GF-D8 (cell line): ENCODE results near the gene INPP5F.
"Not testable (repeated sequence)": the region's sequence is repeated elsewhere in the genome, so short reads cannot be mapped to it uniquely, and the experiment has no call there.

Experiments
- DNase-seq: peaks from one replicate; lab custom pipeline; 2025; lab: John Stamatoyannopoulos, UW

Gene INPP5F

DNA sequence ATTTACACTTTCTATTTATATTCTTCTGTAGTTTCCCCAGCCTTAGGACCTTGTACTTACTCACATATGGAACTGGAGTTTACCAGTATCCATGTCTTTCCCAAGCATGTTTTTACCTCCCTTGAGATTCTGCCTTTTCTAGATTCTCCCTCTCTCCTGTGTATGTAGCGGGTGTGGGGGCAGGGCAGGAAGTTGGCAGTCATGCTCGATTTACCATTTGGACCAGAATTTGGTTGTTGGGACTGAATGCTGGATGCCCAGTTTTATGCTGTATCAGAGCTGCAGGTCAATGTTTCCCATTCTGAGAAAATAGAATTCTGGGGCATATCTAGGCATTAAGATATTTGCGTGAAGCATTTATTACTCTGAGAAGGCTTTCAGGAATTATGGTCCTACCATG lies 14.2 kb downstream of the INPP5F start:
- no peak for DNase-seq

DNA sequence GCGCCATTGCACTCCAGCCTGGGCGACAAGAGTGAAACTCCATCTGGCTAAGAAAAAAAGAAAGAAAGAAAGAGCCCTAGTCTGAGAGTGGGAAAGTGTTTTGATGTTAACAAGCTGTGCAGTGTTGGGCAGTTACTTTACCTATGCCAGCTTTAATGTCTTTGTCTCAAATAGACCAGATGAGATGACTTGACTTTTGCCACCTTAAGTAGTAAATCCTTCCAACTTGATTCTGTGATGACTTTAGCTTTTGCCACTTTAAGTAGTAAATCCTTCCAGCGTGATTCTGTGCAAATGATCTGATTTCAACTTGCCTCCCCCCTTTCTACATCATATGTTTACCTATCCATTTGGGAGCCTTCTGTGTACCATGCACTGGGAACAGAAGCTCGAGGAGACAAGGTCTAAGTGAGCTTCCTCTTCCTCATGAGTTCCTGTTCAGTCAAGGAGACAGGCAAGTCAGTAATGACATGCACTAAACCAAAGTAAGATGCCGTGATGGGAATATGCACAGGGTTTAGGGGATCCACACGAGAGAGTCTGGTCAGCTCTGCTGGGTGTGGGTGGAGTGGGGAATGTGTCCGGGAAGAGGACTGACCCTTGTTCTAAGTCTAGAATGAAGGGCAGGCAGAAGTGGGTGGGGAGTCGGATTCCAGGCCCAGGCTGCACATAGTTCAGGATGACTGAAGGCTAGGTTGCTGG lies 17.2 kb downstream of the INPP5F start:
- no peak for DNase-seq

DNA sequence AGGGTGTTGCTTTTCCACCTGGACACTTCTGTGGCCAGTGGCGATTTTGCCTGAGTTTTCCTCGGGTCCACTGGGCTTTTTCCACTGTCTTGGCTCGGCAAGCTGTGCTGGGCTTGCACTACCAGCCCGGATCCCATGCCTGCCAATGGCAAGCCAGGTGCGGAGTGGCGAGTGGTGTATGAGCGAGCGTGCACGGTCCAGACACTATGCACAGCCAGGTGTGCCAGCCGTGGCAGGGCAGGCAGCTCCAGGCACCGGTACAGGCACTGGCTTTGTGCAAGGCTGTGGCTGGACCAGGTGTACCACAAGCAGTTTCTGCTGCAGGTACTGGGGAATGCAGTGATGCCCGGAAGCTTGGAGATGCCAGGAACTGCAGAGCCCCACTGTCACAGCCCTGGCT lies 22.1 kb downstream of the INPP5F start:
- DNase-seq, result no peak

DNA sequence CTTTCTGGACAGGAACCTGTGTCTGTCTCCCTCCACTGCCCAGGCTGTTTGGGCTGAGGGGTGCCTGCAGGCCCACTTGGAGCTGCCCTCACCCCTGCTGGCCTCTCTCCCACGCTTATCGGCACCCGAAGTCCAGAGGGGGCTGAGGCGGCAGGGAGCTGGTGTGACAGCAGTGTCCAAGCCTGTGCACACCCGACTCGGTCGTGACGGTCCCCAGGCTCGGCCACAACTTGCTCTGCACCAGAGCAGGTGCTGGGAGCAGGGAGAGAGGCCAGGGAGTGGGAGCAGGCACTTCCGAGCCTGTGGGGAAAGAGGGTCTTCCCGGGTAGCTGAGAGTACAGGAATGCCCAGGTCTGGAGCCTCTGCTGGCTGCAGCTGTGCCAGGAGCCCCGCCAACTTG lies 23.0 kb downstream of the INPP5F start:
- DNase-seq, result no peak

DNA sequence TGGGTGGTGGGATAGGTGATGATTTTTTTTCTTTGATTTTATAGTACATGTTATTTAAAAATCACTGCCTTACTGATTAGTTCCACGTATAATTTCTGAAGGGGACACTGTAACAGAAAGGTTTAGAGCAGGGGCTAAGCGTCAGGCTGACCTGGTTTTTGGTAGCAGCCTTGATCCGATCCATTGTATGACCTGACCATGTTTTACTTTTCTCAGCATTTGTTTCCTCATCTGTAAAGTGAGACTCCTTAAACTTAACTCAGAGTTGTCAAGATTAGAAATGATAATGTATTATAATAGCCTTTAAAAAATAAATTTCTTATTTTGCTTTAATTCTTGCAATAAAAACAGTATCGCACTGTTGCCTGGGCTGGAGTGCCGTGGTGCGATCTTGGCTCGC lies 23.6 kb downstream of the INPP5F start:
- DNase-seq, result no peak

DNA sequence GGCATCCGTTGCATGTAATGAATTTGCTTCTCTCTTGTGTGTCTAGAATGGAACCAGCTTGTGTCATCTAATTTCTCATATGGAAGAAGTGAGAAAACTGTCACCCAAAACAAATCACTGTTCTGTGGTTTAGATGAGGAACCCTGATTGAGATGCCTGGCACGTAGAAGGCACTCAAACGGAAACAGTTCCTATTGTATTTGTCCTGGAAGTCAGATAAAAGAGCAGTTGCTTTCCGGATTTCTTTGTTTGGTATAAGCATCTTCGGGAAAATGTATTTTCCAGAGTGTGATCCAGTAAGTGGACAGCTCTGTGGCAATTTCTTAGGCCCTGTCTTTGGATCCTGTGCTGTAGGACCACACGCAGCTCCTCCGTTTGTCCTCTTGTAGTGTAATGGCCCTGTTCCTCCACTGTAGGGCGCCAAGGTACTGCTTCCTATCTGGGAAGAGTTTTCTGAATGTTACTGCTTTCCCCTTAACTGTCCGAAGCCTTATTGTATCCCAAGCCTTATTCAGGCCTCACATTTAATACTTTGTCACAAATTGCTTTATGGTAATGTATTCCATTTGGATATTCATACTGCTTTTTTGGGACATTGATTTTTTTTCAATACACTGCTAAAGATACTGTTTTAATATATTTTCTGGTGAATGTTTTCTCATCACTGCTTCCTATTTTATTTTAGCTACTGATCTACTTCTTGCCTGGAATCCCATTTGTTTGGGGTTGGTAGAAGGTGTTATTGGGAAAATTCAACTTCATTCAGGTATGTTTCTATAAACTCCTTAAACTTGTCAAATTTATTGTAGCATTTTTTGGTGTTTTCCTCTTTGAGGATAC lies 24.8 kb downstream of the INPP5F start:
- peak; percentile 48 for DNase-seq

DNA sequence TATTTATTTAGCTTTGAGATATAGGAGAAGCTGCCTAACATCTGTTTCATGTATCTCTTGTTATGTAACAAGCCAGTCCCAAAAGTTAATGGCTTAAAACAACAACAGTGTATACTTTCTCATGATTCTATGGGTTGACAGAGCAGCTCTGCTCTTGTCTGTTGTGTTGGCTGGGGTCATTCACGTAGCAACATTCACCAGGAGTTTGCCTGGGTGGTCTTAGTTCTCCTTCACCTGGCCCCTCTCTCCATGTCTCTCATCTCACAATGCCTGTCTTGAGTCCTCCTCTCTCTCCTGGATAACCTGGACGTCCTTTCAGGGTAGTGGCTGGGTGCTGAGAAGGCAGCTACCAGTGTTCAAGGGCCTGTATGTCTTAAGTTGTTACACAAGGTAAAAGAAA lies 27.5 kb downstream of the INPP5F start:
- DNase-seq, result no peak

DNA sequence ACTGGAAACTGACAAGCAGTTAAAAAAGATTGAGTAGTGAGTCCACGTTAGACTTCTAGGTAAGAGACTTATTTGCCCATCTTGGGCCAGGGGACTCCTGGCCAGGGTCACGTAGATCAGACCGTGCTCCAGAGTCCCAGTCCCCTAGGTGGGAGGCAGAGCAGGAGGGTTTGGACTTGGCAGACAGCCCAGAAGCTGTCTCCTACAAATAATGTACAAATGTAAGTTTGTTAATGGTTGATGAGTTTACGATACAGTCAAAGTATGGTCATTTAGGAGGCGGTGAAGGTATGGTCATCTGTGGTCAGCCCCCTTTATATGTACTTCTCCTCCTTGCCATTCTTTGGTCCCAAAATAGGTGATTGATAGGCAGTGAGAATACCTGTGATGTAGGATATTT lies 28.2 kb downstream of the INPP5F start:
- no peak for DNase-seq

DNA sequence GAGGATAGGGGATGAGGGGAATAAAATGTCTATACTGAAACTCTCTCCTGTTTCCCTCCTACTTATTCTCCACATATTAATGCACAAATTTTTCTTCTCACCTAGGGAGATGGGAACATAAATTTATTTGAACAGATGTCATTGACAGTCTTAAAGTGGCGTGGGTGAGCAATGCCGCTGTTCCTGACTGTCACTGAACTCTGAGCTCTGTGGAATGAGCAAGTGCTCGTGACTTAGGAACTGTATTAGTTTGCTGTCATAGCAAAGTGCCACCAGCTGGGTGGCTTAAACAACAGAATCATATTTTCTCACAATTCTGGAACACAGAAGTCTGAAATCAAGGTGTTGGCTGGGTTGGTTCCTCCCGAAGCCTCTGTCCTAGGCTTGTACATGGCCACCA lies 29.1 kb downstream of the INPP5F start:
- DNase-seq, result no peak

DNA sequence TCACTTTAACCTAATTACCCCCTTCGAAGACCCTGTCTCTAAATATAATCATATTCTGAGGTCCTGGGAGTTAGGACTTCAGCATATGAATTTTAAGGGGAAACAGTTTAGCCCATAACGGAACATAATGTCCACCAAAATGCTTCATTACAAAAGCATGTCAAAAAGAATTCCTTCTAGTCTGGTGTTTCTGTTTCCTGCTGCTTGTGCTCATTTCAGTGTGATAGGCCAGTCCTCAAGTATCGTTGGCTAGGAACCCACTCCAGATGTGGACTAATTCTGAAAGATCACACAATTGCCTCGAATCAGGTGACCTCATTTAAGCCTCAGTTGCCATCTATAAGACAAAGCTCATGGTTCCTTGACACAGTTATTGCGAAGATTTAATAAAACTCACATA lies 29.6 kb downstream of the INPP5F start:
- no peak for DNase-seq

DNA sequence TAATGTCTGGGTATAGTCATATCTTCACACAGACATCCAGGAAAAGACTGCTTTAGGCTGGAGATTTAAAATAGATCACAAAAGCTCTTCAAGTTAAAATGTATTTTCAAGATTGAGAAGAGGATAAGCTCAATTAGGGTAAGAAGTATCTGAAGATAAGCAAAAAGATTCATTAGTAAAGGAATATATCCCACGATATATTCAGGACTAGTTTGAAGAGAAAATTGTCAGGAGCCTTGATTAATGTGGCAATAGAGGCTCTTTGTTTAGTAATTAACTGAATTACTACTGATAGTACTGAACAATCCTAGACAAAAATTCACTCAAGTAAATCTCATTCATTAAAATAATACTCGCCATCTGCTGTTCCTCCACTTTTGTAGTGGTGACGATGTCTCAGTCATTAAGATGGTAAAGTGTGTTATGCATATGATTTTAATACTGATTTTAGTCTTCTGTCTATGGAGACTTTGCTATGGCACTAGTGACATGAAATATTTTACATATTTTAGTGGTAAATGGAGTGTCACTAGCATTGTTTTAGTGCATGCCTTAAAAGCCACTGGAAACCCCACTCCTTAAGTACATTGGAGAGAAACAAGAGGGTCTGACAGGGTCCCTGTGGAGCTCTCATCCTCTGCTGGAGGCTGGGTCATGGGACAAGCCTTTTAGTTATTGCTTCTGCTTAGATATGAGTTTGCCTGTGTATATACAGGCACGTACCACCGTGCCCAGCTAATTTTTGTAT lies 32.8 kb downstream of the INPP5F start:
- DNase-seq, result no peak

DNA sequence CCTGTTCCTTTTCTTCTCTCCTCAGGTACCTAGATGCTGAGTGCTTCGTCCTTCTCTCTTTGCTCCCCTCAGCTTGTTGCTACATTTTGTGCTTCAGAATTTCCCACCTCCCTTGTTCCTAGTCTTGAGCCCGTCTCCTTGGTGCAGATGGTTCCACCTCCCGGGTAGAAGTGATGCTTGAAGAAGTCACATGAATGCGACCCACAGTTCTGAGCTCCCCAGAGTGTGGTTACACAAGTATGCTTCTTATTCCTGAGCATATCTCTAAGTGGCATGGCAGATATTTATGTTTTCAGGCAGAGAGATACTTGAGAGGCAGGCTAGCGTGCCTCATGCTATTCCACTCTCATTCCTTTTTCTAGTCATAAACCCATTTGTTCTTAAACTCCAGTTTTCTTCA lies 34.0 kb downstream of the INPP5F start:
- no peak for DNase-seq

DNA sequence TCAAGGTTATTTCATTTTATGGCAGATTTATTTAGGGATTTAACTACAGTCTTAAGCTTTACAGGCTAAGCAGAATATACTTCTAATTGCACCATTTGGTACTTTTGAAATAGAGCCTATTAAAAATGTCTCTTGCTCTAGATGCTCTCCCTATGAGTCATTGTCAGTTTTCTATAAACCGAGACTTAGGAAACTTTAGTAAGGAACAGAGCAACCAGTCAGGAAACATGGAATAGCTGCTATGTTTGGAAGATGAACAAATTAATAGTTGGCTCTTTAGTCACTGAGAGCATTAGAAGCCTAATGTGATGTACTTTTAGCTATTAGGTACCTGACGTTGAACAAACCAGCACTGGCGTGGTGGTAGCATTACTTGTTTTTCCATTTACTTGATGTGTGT lies 35.3 kb downstream of the INPP5F start:
- DNase-seq, result no peak

DNA sequence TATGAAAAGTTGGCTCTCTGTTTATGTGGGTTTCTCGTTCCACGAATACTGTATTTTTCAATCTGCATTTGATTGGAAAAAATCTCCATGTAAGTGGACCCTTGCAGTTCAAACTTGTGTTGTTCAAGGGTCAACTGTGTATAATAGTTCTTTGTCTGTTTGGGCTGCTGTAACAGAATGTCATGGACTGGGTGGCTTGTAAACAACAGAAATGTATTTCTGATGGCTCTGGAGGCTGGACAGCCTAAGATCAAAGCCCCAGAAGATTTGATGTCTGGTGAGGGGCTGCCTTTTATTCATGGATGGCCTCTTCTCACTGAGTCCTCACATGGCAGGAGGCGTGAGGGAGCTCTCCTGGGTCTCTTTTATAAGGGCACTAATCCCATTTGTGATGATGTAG lies 36.2 kb downstream of the INPP5F start:
- no peak for DNase-seq

DNA sequence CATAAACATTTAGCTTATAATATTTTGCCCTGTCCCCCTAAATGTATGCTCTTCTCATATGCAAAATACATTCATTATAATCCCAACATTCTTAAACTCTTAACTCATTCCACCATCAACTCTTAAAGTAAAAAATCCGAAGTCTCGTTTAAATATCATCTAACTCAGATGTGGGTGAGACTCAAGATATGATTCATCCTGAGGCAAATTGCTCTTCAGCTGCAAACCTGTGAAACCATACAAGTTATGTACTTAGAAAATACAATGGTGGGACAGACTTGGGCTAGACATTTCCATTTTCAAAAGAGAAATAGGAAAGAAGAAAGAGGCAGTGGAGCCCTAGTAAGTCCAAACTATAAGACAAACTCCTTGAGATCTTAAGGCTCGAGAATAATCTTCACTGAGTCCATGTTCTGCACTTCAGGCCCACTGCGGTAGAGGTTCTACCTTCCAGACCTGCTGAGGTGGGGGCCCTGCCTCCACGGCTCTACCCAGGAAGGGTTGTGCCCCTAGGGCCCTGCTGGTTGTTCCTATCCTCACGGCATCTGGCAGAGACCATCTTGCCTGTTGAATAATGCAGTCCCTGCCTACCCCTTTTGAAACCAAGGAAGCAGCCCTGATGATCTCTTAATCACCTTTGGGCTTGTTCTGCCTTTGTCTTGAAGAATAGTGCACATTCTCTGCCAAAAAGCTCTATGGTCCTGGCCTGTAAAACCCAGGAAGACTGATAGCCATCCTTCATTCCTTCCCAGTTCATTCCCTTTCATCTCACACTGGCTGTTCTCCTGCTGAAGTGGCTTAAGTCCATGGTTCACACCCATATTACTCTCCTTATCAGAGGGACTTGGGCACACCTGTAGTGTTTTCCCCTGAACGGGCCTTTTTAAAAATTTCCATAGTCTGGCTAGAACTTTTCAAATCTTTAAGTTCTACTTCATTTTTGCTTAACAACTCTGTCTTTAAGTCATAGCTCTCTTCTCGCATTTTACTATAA lies 37.3 kb downstream of the INPP5F start:
- no peak for DNase-seq

DNA sequence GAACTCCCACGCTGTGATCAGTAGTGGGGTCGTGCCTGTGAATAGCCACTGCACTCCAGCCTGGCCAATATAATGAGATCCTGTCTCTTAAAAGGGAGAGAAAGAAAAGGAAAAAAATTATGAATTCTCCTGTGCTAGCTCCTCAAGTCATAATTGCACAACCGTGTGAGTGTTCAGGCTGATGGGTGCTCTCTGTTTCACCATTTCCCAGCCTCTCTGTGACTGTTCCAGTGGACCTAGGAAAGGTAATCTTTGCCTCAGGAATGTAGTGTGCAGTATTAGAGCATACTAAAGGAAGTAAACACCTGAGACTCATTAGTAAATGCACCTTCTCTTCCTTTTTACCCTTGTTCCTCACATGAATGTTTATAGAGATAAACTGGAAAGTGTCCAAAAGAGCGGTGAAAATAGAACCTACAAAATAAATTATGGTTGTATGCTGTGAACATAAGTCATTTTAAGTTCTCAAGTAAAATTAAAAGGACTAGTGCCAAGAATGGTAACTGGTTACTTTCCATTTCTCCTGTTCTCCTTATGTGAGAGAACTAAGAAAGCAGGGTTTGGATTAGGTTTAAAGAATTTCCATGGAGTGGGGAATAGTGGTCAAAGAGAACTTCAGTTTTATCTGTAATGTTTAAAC lies 42.7 kb downstream of the INPP5F start:
- DNase-seq, result no peak

DNA sequence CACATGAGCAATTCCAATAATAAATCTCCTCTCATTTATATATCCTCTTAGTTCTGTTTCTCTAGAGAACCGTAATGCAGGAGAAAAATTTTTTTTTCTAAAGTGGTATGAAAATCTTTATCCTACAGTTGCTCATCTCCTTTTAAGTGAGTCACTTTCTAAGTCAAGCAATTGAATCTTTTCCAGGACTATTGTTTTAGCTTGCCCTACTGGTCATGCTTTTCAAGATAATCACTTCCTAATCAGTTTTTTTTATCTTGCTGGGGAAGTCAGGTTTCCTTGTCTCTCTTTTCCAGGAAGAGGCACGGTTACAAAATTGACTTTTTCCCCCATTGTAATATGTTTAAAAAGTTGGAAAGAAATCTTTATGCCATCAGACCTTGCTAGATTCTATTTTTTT lies 44.0 kb downstream of the INPP5F start:
- no peak for DNase-seq

DNA sequence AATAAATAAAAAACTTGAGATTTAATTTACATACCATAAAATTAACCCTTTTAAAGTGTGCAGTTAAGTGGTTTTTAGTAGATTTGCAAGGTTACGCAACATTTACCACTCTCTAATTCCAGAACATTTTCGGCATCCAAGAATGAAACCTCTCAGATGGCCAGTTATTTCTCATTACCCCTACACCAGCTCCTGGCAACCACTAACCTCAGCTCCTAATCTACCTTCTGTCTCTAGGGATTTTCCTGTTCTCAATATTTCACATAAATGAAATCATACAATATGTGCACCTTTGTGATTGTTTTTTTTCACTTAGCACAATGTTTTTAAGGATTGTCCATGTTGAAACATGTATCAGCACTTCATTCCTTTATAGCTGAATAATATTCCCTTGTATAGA lies 45.1 kb downstream of the INPP5F start:
- DNase-seq, result no peak

DNA sequence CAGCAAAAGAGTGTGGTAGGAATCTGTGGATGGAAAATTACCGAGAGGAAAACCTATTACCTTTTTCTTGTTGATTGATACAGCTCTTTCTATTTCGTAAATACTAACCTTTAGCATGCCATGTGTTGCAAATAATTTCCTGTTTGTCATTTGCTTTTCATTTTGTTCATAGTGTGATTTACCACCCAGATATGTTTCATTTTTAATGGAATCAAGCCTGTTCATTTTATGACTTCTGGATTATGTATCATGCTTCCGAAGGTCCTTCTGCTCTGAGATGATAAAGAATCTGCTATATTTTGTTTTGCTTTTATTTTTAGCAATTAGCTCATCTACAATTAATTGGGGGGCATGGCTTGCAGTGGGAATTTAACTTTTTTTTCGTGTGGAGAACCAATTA lies 46.5 kb downstream of the INPP5F start:
- DNase-seq, result no peak

DNA sequence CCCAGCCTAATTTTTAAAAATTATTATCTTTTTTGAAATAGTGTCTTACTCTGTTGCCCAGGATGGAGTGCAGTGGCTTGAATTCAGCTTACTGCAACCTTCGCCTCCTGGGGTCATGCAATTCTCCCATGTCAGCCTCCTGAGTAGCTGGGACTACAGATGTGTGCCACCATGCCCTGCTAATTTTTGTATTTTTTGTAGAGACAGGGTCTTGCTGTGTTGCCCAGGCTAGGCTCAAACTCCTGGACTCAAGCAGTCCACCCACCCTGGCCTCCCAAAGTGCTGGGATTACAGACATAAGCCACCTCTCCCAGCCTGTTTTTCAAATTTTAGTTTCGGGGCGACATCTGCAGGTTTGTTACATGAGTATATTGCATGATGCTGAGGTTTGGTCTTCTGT lies 47.2 kb downstream of the INPP5F start:
- DNase-seq, result not testable (repeated sequence)

DNA sequence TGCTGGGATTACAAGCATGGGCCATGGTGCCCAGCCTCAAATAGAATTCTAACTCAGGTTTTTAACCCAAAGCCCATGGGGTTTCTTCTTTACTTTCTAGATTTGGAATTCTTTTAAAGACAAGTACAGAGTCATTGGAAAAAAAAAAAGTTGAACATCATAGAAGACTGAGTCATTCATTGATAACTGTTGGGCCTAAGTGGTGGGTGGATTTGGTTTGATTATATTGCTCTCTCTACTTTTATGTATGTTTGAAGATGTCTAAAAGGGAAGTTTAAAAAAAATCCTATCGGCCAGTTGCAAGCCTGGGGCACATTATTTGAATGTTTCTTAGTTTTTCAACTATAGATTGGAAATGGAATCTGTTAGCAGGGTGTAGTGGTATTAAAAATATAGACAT lies 49.7 kb downstream of the INPP5F start:
- no peak for DNase-seq
